Bronchial epithelial cell (primary cell): ENCODE measurements around the gene PLCB1. TPM values are rescaled to one million over a fixed set of nuclear protein-coding genes. Genes with fewer than 3 reads are reported as not detected.

Source experiments
- DNase-seq: peaks from one replicate; pipeline ENCODE4 v3.0.0-alpha.2; 2010; ENCODE audit warnings: low read depth
- FAIRE-seq: peaks from 2 replicates; lab custom pipeline; 2011; peaks lifted over from hg19 to GRCh38; lab: Jason Lieb, UNC
- H3K27me3 ChIP-seq: 2 replicates; pipeline ENCODE4 v1.5.1; 2011; ENCODE audit warnings: low read length; ENCODE audit not compliant: control insufficient read depth, insufficient read depth
- H3K36me3 ChIP-seq: 2 replicates; pipeline ENCODE4 v1.5.1; 2011; ENCODE audit warnings: low read length; ENCODE audit not compliant: control insufficient read depth, insufficient read depth
- H3K4me3 ChIP-seq: 2 replicates; pipeline ENCODE4 v1.5.1; 2011; ENCODE audit warnings: mild to moderate bottlenecking, low read depth, low read length, control low read depth
- CTCF ChIP-seq: IDR thresholded peaks from 2 replicates; pipeline ENCODE4 v1.5.1; 2011; ENCODE audit warnings: mild to moderate bottlenecking, moderate library complexity, low read length, control low read depth, inconsistent platforms; ENCODE audit not compliant: insufficient read depth, severe bottlenecking
- total RNA-seq: library from RNA; depleted of rRNA; stranded (reverse); fragments of >200 nt; gene quantifications from 2 replicates; pipeline ENCODE4 v1.2.1, GENCODE V29; 2014

Gene PLCB1
- total RNA-seq, 1 donor from 2014 or later = 1.1 TPM

GRCh38 chr20:8368670-8369069 is 236.6 kb downstream of the PLCB1 start:
- TF ChIP-seq CTCF = no peak
- Histone ChIP-seq H3K27me3 (no peaks in the 10 kb centered on the region), H3K4me3 (no peak overlapping the region), H3K36me3 (no peaks in the 10 kb centered on the region)
- DNase-seq (no peak), FAIRE-seq (no peak)

GRCh38 chr20:8369311-8369710 is 237.2 kb downstream of the PLCB1 start:
- DNase-seq (no peak), FAIRE-seq (no peak)
- H3K4me3 ChIP-seq = no peak overlapping the region
- no peaks in the 10 kb centered on the region for H3K27me3 ChIP-seq
- H3K36me3 ChIP-seq = no peaks in the 10 kb centered on the region
- no peak for TF ChIP-seq CTCF

GRCh38 chr20:8370774-8371173 is 238.7 kb downstream of the PLCB1 start:
- Histone ChIP-seq H3K27me3 (no peaks in the 10 kb centered on the region), H3K4me3 (no peak overlapping the region), H3K36me3 (no peaks in the 10 kb centered on the region)
- TF ChIP-seq CTCF = no peak
- no peak for FAIRE-seq
- DNase-seq = no peak

- FAIRE-seq (no peak), DNase-seq (no peak)
- Histone ChIP-seq H3K4me3 (no peak overlapping the region), H3K27me3 (no peaks in the 10 kb centered on the region), H3K36me3 (no peaks in the 10 kb centered on the region)
- TF ChIP-seq CTCF = no peak
Measured at GRCh38 chr20:8372824-8373380, 240.8 kb downstream of the PLCB1 start.

GRCh38 chr20:8373579-8373978 is 241.5 kb downstream of the PLCB1 start:
- TF ChIP-seq CTCF = no peak
- no peaks in the 10 kb centered on the region for H3K27me3 ChIP-seq
- no peak for DNase-seq
- H3K36me3 ChIP-seq = no peaks in the 10 kb centered on the region
- FAIRE-seq = no peak
- no peak overlapping the region for H3K4me3 ChIP-seq

- Histone ChIP-seq H3K36me3 (no peaks in the 10 kb centered on the region), H3K4me3 (no peak overlapping the region), H3K27me3 (no peaks in the 10 kb centered on the region)
- no peak for TF ChIP-seq CTCF
- FAIRE-seq = no peak
- DNase-seq = no peak
Measured at GRCh38 chr20:8375898-8376297, 243.8 kb downstream of the PLCB1 start.
